Lower leg skin (tissue), 3 donors: ENCODE measurements around the gene AGAP3.

Experiments used
- POLR2A ChIP-seq, 2 donors: fragments of 450-650 bp; IDR thresholded peaks; one replicate each; pipeline ENCODE4 v1.6.1; 2016 to 2017; ENCODE audit warnings: antibody characterized with exemption in 2 of 2, mild to moderate bottlenecking in 1 of 2, moderate library complexity in 1 of 2
- TF ChIP-seq, protein P1 (sequence below), 3 donors: fragments of 450-650 bp; IDR thresholded peaks; one replicate each; pipeline ENCODE4 v1.5.1; 2016; ENCODE audit warnings: antibody characterized with exemption in 3 of 3, mild to moderate bottlenecking in 3 of 3, moderate library complexity in 2 of 3

DNA sequence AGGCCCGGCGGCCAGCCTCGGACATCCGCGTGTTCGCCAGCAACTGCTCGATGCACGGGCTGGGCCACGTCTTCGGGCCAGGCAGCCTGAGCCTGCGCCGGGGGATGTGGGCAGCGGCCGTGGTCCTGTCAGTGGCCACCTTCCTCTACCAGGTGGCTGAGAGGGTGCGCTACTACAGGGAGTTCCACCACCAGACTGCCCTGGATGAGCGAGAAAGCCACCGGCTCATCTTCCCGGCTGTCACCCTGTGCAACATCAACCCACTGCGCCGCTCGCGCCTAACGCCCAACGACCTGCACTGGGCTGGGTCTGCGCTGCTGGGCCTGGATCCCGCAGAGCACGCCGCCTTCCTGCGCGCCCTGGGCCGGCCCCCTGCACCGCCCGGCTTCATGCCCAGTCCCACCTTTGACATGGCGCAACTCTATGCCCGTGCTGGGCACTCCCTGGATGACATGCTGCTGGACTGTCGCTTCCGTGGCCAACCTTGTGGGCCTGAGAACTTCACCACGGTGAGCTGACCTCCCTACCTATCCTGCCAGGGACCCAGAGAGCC, 37.3 kb upstream of the AGAP3 start:
- TF ChIP-seq, protein P1, sequence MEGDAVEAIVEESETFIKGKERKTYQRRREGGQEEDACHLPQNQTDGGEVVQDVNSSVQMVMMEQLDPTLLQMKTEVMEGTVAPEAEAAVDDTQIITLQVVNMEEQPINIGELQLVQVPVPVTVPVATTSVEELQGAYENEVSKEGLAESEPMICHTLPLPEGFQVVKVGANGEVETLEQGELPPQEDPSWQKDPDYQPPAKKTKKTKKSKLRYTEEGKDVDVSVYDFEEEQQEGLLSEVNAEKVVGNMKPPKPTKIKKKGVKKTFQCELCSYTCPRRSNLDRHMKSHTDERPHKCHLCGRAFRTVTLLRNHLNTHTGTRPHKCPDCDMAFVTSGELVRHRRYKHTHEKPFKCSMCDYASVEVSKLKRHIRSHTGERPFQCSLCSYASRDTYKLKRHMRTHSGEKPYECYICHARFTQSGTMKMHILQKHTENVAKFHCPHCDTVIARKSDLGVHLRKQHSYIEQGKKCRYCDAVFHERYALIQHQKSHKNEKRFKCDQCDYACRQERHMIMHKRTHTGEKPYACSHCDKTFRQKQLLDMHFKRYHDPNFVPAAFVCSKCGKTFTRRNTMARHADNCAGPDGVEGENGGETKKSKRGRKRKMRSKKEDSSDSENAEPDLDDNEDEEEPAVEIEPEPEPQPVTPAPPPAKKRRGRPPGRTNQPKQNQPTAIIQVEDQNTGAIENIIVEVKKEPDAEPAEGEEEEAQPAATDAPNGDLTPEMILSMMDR (IDR thresholded peaks at IDR 0.05): no peak
- TF ChIP-seq POLR2A (IDR thresholded peaks at IDR 0.05): no peak
